SK-N-SH (cell line): ENCODE measurements around the gene SLC44A5.

ENCODE experiments used
- POLR2AphosphoS5 ChIP-seq: IDR thresholded peaks from 2 replicates; pipeline ENCODE4 v1.6.1; 2012; ENCODE audit warnings: low read depth, low read length
- SIN3A ChIP-seq: IDR thresholded peaks from 2 replicates; pipeline ENCODE4 v1.6.1; 2012; ENCODE audit warnings: low read depth, mild to moderate bottlenecking, low read length, moderate library complexity, borderline replicate concordance
- SMC3 ChIP-seq: IDR thresholded peaks from 2 replicates; pipeline ENCODE4 v1.6.1; 2012; ENCODE audit warnings: low read depth, low read length, improper control_type of control experiment
- TF ChIP-seq, protein P1 (sequence below): fragments of 200-600 bp; sonication (generic); IDR thresholded peaks from 2 replicates; pipeline ENCODE4 v1.6.1; 2017; ENCODE audit warnings: antibody characterized with exemption, mild to moderate bottlenecking, moderate library complexity
- TF ChIP-seq, protein P2 (sequence below): IDR thresholded peaks from 2 replicates; pipeline ENCODE4 v1.4.0; 2012; ENCODE audit warnings: low read depth
- TF ChIP-seq, protein P3 (sequence below): IDR thresholded peaks from 2 replicates; pipeline ENCODE4; 2012

DNA sequence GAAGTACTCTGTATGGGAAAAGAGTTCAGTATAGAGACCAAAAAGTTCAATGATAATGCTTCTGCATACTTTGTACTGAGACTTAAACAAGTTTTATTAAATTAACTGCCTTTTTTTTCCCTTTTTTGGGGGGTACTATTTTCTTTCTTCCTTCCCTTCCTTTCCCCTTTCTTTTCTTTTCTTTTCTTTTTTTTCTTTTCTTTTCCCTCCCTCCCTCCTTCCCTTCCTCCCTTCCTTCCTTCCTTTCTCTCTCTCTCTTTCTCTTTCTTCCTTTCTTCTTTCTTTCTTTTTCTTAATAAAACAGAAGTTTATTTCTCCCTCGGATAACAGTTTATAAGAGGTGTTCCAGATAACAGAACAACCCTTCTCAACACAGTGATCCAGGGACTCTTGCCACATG lies 399.3 kb downstream of the SLC44A5 start:
- TF ChIP-seq, protein P1, sequence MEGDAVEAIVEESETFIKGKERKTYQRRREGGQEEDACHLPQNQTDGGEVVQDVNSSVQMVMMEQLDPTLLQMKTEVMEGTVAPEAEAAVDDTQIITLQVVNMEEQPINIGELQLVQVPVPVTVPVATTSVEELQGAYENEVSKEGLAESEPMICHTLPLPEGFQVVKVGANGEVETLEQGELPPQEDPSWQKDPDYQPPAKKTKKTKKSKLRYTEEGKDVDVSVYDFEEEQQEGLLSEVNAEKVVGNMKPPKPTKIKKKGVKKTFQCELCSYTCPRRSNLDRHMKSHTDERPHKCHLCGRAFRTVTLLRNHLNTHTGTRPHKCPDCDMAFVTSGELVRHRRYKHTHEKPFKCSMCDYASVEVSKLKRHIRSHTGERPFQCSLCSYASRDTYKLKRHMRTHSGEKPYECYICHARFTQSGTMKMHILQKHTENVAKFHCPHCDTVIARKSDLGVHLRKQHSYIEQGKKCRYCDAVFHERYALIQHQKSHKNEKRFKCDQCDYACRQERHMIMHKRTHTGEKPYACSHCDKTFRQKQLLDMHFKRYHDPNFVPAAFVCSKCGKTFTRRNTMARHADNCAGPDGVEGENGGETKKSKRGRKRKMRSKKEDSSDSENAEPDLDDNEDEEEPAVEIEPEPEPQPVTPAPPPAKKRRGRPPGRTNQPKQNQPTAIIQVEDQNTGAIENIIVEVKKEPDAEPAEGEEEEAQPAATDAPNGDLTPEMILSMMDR: no peak
- TF ChIP-seq SMC3 (no peak), POLR2AphosphoS5 (no peak), SIN3A (no peak)
- TF ChIP-seq, protein P2, sequence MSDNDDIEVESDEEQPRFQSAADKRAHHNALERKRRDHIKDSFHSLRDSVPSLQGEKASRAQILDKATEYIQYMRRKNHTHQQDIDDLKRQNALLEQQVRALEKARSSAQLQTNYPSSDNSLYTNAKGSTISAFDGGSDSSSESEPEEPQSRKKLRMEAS: no peak
- TF ChIP-seq, protein P3, sequence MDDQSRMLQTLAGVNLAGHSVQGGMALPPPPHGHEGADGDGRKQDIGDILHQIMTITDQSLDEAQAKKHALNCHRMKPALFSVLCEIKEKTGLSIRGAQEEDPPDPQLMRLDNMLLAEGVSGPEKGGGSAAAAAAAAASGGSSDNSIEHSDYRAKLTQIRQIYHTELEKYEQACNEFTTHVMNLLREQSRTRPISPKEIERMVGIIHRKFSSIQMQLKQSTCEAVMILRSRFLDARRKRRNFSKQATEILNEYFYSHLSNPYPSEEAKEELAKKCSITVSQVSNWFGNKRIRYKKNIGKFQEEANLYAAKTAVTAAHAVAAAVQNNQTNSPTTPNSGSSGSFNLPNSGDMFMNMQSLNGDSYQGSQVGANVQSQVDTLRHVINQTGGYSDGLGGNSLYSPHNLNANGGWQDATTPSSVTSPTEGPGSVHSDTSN: no peak
